HEK293 (cell line): ENCODE measurements around the gene DCAF5.

ENCODE experiments used
- CTCF ChIA-PET: fragments of 350-600 bp; formaldehyde crosslinking; extraction: SDS; loops from one replicate; lab custom pipeline; 2021; ENCODE audit warnings: antibody characterized with exemption; lab: Yijun Ruan, JAX
- POLR2A ChIA-PET: fragments of 300-600 bp; formaldehyde crosslinking; extraction: SDS; loops from one replicate; lab custom pipeline; 2020; ENCODE audit warnings: antibody characterized with exemption, inconsistent platforms; lab: Yijun Ruan, JAX
- H3K27ac ChIP-seq: fragments of 200-500 bp; sonication (Bioruptor generic); 2 replicates; pipeline ENCODE4 v1.5.1; 2014; ENCODE audit warnings: low read depth, low read length, control low read depth, inconsistent platforms; ENCODE audit errors: extremely low read depth
- H3K36me3 ChIP-seq, 2 experiments: fragments of 200-500 bp in 1 of 2; sonication (Bioruptor generic) in 1 of 2; 1 replicate in 1 of 2; 2 replicates in 1 of 2; pipeline ENCODE4 v1.5.1; 2014 to 2017; ENCODE audit warnings: inconsistent platforms in 2 of 2, low read length in 2 of 2; ENCODE audit not compliant: control insufficient read depth in 2 of 2, insufficient read depth in 1 of 2
- H3K4me1 ChIP-seq: fragments of 200-500 bp; sonication (Bioruptor generic); 2 replicates; pipeline ENCODE4 v1.5.1; 2014; ENCODE audit warnings: mild to moderate bottlenecking, low read length, inconsistent platforms; ENCODE audit not compliant: control insufficient read depth, insufficient read depth
- H3K4me3 ChIP-seq: 2 replicates; pipeline ENCODE4 v1.5.1; 2011; ENCODE audit warnings: low read depth, mild to moderate bottlenecking, control low read depth, low read length, moderate library complexity
- H3K9me3 ChIP-seq: fragments of 200-500 bp; sonication (Bioruptor generic); 2 replicates; pipeline ENCODE4 v1.5.1; 2014; ENCODE audit warnings: low read depth, low read length, inconsistent platforms; ENCODE audit not compliant: control insufficient read depth, insufficient read depth
- MEIS1 ChIP-seq: sonication (generic); formaldehyde crosslinking; IDR thresholded peaks from 2 replicates; pipeline ENCODE4 v1.8.1; 2022; ENCODE audit warnings: missing genetic modification reagents, mild to moderate bottlenecking, borderline replicate concordance
- ZEB2 ChIP-seq: fragments of 450-650 bp; formaldehyde crosslinking; IDR thresholded peaks from 2 replicates; pipeline ENCODE4 v1.5.1; 2016; ENCODE audit warnings: missing biosample characterization, missing genetic modification characterization
- ZFP69B ChIP-seq: fragments of 450-650 bp; formaldehyde crosslinking; IDR thresholded peaks from 2 replicates; pipeline ENCODE4 v1.5.1; 2016; ENCODE audit warnings: missing biosample characterization, missing genetic modification characterization
- ZNF112 ChIP-seq: fragments of 450-650 bp; formaldehyde crosslinking; IDR thresholded peaks from 2 replicates; pipeline ENCODE4 v1.5.0; 2017; ENCODE audit warnings: missing biosample characterization, missing genetic modification characterization
- ZNF146 ChIP-seq: fragments of 450-650 bp; formaldehyde crosslinking; IDR thresholded peaks from 2 replicates; pipeline ENCODE4 v1.5.1; 2016; ENCODE audit warnings: missing biosample characterization, missing genetic modification characterization
- ZNF2 ChIP-seq: fragments of 450-650 bp; formaldehyde crosslinking; IDR thresholded peaks from 2 replicates; pipeline ENCODE4 v1.5.1; 2016; ENCODE audit warnings: missing biosample characterization, missing genetic modification characterization
- ZNF221 ChIP-seq: fragments of 450-650 bp; formaldehyde crosslinking; IDR thresholded peaks from 2 replicates; pipeline ENCODE4 v1.5.1; 2017; ENCODE audit warnings: missing biosample characterization, missing genetic modification characterization, borderline replicate concordance
- ZNF510 ChIP-seq: fragments of 450-650 bp; formaldehyde crosslinking; IDR thresholded peaks from 2 replicates; pipeline ENCODE4 v1.5.1; 2018; ENCODE audit warnings: mild to moderate bottlenecking, missing genetic modification characterization, missing biosample characterization; ENCODE audit not compliant: insufficient replicate concordance
- TF ChIP-seq, protein P1 (sequence below): fragments of 450-650 bp; formaldehyde crosslinking; IDR thresholded peaks from 2 replicates; pipeline ENCODE4 v1.5.1; 2017; ENCODE audit warnings: missing biosample characterization, missing genetic modification characterization
- TF ChIP-seq, protein P2 (sequence below): fragments of 450-650 bp; formaldehyde crosslinking; IDR thresholded peaks from 2 replicates; pipeline ENCODE4 v1.5.1; 2016; ENCODE audit warnings: missing biosample characterization, missing genetic modification characterization
- TF ChIP-seq, protein P3 (sequence below): fragments of 450-650 bp; formaldehyde crosslinking; IDR thresholded peaks from 2 replicates; pipeline ENCODE4 v1.5.1; 2016; ENCODE audit warnings: missing biosample characterization, missing genetic modification characterization
- TF ChIP-seq, protein P4 (sequence below): fragments of 450-650 bp; formaldehyde crosslinking; IDR thresholded peaks from 2 replicates; pipeline ENCODE4 v1.5.1; 2016; ENCODE audit warnings: missing biosample characterization, missing genetic modification characterization
- TF ChIP-seq, protein P5 (sequence below): fragments of 450-650 bp; formaldehyde crosslinking; IDR thresholded peaks from 2 replicates; pipeline ENCODE4 v1.5.1; 2016; ENCODE audit warnings: missing biosample characterization, missing genetic modification characterization
- TF ChIP-seq, protein P6 (sequence below): fragments of 450-650 bp; formaldehyde crosslinking; conservative IDR thresholded peaks from 2 replicates; pipeline ENCODE4 v1.5.1; 2016; ENCODE audit warnings: low read depth, missing biosample characterization, missing genetic modification characterization

The DCAF5 gene

DNA sequence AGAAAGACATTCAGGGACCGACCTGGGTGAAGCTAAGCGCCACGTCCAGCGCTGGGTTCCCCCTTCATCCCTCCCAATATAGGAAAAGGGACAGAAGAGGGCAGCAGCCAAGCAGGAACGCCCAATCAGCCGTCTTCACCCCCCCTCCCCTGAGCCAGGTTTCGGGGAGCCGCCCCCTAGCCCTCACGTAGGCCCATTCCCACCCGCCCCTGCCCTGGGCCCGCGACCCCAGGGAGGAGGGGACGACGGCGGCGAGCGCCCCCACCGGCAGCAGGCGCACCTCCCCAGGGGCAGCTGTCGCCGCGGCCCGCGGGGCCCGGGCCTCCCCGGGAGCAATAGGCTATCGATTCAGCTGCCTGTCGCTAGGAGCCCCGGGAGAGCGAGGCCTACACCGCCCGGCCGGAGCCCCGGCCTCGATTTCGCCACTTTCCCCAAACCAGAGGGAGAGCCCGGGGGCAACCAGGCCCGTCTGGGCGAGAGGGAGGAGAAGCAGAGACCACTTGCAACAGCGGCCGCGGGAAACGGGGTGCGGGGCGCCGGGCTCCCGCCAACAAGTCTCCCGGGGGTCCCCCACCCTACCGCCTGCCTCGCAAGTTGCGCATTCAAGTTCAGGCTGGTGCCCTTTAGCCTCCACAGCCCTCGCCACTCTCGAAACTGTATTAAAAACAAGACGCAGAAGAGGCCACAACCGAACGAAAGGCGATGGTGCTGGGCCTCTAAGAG, 1.3 kb downstream of the DCAF5 start (continued):
- TF ChIP-seq, protein P1, sequence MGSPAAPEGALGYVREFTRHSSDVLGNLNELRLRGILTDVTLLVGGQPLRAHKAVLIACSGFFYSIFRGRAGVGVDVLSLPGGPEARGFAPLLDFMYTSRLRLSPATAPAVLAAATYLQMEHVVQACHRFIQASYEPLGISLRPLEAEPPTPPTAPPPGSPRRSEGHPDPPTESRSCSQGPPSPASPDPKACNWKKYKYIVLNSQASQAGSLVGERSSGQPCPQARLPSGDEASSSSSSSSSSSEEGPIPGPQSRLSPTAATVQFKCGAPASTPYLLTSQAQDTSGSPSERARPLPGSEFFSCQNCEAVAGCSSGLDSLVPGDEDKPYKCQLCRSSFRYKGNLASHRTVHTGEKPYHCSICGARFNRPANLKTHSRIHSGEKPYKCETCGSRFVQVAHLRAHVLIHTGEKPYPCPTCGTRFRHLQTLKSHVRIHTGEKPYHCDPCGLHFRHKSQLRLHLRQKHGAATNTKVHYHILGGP (tag by site-specific recombination) = 0 out of 2 replicates have a peak, but pooled peaks have one; percentile 24
- peak; percentile 72 for TF ChIP-seq ZEB2 (tag by site-specific recombination)
- TF ChIP-seq, protein P2, sequence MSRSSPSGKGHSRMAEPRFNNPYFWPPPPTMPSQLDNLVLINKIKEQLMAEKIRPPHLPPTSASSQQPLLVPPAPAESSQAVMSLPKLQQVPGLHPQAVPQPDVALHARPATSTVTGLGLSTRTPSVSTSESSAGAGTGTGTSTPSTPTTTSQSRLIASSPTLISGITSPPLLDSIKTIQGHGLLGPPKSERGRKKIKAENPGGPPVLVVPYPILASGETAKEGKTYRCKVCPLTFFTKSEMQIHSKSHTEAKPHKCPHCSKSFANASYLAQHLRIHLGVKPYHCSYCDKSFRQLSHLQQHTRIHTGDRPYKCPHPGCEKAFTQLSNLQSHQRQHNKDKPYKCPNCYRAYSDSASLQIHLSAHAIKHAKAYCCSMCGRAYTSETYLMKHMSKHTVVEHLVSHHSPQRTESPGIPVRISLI = no peak

DNA sequence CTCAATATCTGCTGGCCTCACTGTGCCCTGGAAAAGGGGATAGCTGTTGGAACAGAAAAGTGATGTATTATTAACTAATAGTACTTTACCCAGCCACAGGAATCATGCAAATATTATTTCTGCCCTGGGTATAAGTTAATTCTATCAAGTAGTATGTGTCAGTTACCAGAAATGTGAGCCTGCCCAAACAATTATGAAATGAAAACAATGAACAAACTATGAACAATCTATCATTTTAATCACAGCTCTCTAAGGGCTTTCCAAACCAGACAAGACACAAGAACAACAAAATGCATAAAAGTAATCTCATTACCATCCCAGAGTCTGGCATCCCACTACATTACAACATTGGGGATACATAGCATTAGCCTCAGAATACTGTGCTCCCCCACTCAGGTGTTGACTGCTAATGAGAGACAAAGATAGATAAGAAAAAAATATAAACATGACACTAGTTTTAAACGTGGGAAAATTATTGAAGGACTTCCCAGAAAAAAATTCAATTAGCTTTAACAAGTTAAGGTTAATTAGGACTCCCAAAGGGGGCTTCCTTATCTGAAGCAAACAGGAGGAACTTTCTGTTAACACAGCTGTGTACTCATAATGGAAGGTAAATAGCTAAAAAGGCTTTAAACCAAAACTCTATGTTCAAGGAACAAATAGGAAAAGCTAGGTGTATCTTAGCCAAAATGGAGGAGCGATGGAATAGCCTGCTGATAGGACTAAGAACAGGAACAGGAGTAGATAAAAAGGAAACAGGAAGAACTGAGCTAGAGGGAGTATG, 3.3 kb downstream of the DCAF5 start:
- CTCF ChIA-PET = interaction anchor here (0.6 to 4.4 kb wide), 7 partner anchors 9 to 832 kb away, joined by 3 to 24 read pairs (median 7); no protein-coding TSS in a partner anchor
- H3K4me1 ChIP-seq = peaks cover 19% of the 10 kb centered on the region

DNA sequence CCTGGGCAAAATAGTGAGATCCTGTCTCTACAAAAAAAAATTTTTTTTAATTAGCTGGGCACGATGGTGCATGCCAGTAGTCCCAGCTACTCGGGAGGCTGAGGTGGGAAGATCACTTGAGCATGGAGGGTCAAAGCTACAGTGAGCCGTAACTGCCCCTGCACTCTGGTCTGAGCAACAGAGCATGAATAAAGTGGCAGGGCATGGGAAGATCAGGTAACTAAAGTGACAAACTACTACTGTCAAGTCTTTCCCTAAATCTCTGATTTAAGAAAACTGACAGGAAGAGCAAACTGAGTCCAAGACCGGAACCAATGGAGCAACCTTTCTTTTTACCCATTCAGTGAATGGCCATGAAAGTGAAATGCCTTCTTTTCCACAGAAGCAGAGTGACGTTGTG, 10.8 kb downstream of the DCAF5 start:
- ChIA-PET POLR2A (no interaction called here), CTCF (interaction anchor here (1.2 to 2.7 kb wide), 2 partner anchors 13 to 279 kb away, joined by 4 to 12 read pairs; no protein-coding TSS in a partner anchor)
- H3K9me3 ChIP-seq = no peaks in the 10 kb centered on the region
- H3K36me3 ChIP-seq = peaks cover 0 to 5% of the 10 kb centered on the region in 2 experiments; a peak in 2 of 3 replicates
- H3K4me3 ChIP-seq = no peak overlapping the region
- peaks cover 17% of the 10 kb centered on the region for H3K4me1 ChIP-seq
- TF ChIP-seq ZNF510 (tag by site-specific recombination) (no peak), MEIS1 (CRISPR knock-in tag) (no peak), ZNF221 (tag by site-specific recombination) (no peak), ZNF112 (tag by site-specific recombination) (no peak), ZNF2 (tag by site-specific recombination) (no peak), ZFP69B (tag by site-specific recombination) (no peak)
- TF ChIP-seq, protein P3, sequence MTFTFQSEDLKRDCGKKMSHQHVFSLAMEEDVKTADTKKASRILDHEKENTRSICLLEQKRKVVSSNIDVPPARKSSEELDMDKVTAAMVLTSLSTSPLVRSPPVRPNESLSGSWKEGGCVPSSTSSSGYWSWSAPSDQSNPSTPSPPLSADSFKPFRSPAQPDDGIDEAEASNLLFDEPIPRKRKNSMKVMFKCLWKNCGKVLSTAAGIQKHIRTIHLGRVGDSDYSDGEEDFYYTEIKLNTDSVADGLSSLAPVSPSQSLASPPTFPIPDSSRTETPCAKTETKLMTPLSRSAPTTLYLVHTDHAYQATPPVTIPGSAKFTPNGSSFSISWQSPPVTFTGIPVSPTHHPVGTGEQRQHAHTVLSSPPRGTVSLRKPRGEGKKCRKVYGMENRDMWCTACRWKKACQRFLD (tag by site-specific recombination) = no peak
- TF ChIP-seq, protein P4, sequence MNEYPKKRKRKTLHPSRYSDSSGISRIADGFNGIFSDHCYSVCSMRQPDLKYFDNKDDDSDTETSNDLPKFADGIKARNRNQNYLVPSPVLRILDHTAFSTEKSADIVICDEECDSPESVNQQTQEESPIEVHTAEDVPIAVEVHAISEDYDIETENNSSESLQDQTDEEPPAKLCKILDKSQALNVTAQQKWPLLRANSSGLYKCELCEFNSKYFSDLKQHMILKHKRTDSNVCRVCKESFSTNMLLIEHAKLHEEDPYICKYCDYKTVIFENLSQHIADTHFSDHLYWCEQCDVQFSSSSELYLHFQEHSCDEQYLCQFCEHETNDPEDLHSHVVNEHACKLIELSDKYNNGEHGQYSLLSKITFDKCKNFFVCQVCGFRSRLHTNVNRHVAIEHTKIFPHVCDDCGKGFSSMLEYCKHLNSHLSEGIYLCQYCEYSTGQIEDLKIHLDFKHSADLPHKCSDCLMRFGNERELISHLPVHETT (tag by site-specific recombination) = no peak
- TF ChIP-seq, protein P5, sequence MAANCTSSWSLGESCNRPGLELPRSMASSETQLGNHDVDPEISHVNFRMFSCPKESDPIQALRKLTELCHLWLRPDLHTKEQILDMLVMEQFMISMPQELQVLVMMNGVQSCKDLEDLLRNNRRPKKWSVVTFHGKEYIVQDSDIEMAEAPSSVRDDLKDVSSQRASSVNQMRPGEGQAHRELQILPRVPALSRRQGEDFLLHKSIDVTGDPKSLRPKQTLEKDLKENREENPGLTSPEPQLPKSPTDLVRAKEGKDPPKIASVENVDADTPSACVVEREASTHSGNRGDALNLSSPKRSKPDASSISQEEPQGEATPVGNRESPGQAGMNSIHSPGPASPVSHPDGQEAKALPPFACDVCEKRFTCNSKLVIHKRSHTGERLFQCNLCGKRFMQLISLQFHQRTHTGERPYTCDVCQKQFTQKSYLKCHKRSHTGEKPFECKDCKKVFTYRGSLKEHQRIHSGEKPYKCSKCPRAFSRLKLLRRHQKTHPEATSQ (tag by site-specific recombination) = no peak
- no peak overlapping the region for H3K27ac ChIP-seq

More for the DNA sequence above, 3.3 kb downstream of the DCAF5 start:
- Histone ChIP-seq H3K4me3 (no peak overlapping the region), H3K36me3 (peaks cover 0 to 23% of the 10 kb centered on the region in 2 experiments; a peak in 2 of 3 replicates), H3K27ac (no peak overlapping the region), H3K9me3 (no peaks in the 10 kb centered on the region)
- no peak for TF ChIP-seq ZNF146 (tag by site-specific recombination)
- TF ChIP-seq, protein P6, sequence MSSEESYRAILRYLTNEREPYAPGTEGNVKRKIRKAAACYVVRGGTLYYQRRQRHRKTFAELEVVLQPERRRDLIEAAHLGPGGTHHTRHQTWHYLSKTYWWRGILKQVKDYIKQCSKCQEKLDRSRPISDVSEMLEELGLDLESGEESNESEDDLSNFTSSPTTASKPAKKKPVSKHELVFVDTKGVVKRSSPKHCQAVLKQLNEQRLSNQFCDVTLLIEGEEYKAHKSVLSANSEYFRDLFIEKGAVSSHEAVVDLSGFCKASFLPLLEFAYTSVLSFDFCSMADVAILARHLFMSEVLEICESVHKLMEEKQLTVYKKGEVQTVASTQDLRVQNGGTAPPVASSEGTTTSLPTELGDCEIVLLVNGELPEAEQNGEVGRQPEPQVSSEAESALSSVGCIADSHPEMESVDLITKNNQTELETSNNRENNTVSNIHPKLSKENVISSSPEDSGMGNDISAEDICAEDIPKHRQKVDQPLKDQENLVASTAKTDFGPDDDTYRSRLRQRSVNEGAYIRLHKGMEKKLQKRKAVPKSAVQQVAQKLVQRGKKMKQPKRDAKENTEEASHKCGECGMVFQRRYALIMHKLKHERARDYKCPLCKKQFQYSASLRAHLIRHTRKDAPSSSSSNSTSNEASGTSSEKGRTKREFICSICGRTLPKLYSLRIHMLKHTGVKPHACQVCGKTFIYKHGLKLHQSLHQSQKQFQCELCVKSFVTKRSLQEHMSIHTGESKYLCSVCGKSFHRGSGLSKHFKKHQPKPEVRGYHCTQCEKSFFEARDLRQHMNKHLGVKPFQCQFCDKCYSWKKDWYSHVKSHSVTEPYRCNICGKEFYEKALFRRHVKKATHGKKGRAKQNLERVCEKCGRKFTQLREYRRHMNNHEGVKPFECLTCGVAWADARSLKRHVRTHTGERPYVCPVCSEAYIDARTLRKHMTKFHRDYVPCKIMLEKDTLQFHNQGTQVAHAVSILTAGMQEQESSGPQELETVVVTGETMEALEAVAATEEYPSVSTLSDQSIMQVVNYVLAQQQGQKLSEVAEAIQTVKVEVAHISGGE (tag by site-specific recombination) = 0 out of 2 replicates have a peak, but pooled peaks have one; percentile 21
- POLR2A ChIA-PET = no interaction called here
